GM23248 (cell line): ENCODE results near the gene CDH13.

Source experiments
- EZH2 ChIP-seq: fragments of 200-600 bp; sonication (generic); IDR thresholded peaks from 2 replicates; pipeline ENCODE4 v1.6.1; 2018; ENCODE audit warnings: antibody characterized with exemption, mild to moderate bottlenecking; ENCODE audit not compliant: insufficient read depth, poor library complexity, severe bottlenecking
- EZH2phosphoT487 ChIP-seq: fragments of 200-600 bp; sonication (generic); IDR thresholded peaks from 2 replicates; pipeline ENCODE4 v1.6.1; 2018; ENCODE audit warnings: antibody characterized with exemption, moderate library complexity, mild to moderate bottlenecking, low read depth; ENCODE audit not compliant: insufficient read depth

GRCh38 chr16:83302853-83303252 is 676.1 kb downstream of the CDH13 start:
- TF ChIP-seq EZH2 (no peak), EZH2phosphoT487 (no peak)
